ENCODE measurements around the gene TMBIM6. TPM values are rescaled to one million over a fixed set of nuclear protein-coding genes. Genes with fewer than 3 reads are reported as not detected.

The TMBIM6 gene
- total RNA-seq (100 to 1,000 TPM; 380 to 412 TPM), polyA plus RNA-seq (1,000 to 10,000 TPM in 1 of 3 donors, 100 to 1,000 TPM in 2; 817 to 1,126 (median 845) TPM), total RNA-seq (359 to 1,116 (median 663) reads per million in 6 experiments)

GRCh38 chr12:49740930-49741881 lies at the start of gene TMBIM6:
TMBIM6 (plus strand) TSS chr12:49741557; CDS start chr12:49752494, 10,937 bp downstream.
- Mint-ChIP-seq H3K27me3 (peaks cover 0 to 3% (median 0%) of the 10 kb centered on the region in 5 donors), H3K9me3 (peaks cover 0 to 3% (median 0%) of the 10 kb centered on the region in 9 donors)
- POLR2A ChIA-PET, result interaction anchor here (0.5 to 2.2 kb wide), 34 partner anchors 9 to 611 kb away, joined by 3 to 47 read pairs (median 6); partner anchors contain the start of genes BCDIN3D, CERS5, FMNL3 and NCKAP5L

GRCh38 chr12:49692851-49693250 lies 48.5 kb upstream of the TMBIM6 start:
- H3K9me3 Mint-ChIP-seq, result no peaks in the 10 kb centered on the region
- POLR2A ChIA-PET, result interaction anchor here (0.7 to 1.6 kb wide), 4 partner anchors 9 to 39 kb away, joined by 3 to 4 read pairs (median 3); no protein-coding TSS in a partner anchor

More at GRCh38 chr12:49740930-49741881, at the start of gene TMBIM6:
- Mint-ChIP-seq H3K27ac (peak within 1 kb of the TSS; percentile 97 to 100 (median 98)), H3K36me3 (peaks cover 0 to 21% (median 0%) of the 10 kb centered on the region in 3 donors), H3K4me3 (peak within 1 kb of the TSS; percentile 87 to 99 (median 97)), H3K4me1 (peaks cover 19 to 49% (median 42%) of the 10 kb centered on the region in 4 donors)
- peak; percentile 90 to 100 (median 98) for DNase-seq
- ATAC-seq, result peak; percentile 88 to 92

GRCh38 chr12:49693931-49694444 lies 47.4 kb upstream of the TMBIM6 start:
- POLR2A ChIA-PET, result interaction anchor here (0.7 to 1.6 kb wide), 3 partner anchors 9 to 18 kb away, joined by 3 to 6 read pairs (median 3); no protein-coding TSS in a partner anchor
- Mint-ChIP-seq H3K4me3 (no peak overlapping the region), H3K27ac (no peak overlapping the region), H3K36me3 (peaks cover 0 to 2% (median 0%) of the 10 kb centered on the region in 3 donors), H3K9me3 (no peaks in the 10 kb centered on the region), H3K27me3 (no peaks in the 10 kb centered on the region), H3K4me1 (peaks cover 22 to 61% (median 52%) of the 10 kb centered on the region in 4 donors)
- no peak for DNase-seq
- ATAC-seq, result no peak

More at GRCh38 chr12:49692851-49693250, 48.5 kb upstream of the TMBIM6 start:
- ATAC-seq (no peak), DNase-seq (no peak)
- H3K4me3 Mint-ChIP-seq, result no peak overlapping the region
- peaks cover 0 to 2% (median 0%) of the 10 kb centered on the region in 3 donors for H3K36me3 Mint-ChIP-seq
- H3K27ac Mint-ChIP-seq, result peak overlapping the region in 1 of 10 donors; percentile 20
- no peaks in the 10 kb centered on the region for H3K27me3 Mint-ChIP-seq
- H3K4me1 Mint-ChIP-seq, result peaks cover 21 to 58% (median 48%) of the 10 kb centered on the region in 4 donors

- peak overlapping the region in 4 of 10 donors; percentile 20 to 72 (median 42) for H3K27ac Mint-ChIP-seq
- no peak for ATAC-seq
- no peak for DNase-seq
- H3K4me3 Mint-ChIP-seq, result no peak overlapping the region
- peaks cover 17 to 59% (median 47%) of the 10 kb centered on the region in 4 donors for H3K4me1 Mint-ChIP-seq
- H3K36me3 Mint-ChIP-seq, result peaks cover 0 to 2% (median 0%) of the 10 kb centered on the region in 3 donors
- no peaks in the 10 kb centered on the region for H3K9me3 Mint-ChIP-seq
- no peaks in the 10 kb centered on the region for H3K27me3 Mint-ChIP-seq
- POLR2A ChIA-PET, result interaction anchor here (0.6 to 1.5 kb wide), 3 partner anchors 11 to 462 kb away, joined by 4 to 6 read pairs (median 4); no protein-coding TSS in a partner anchor
Observed at GRCh38 chr12:49696723-49697122, 44.6 kb upstream of the TMBIM6 start.

GRCh38 chr12:49697808-49698207 lies 43.5 kb upstream of the TMBIM6 start:
- H3K4me1 Mint-ChIP-seq, result peaks cover 18 to 66% (median 49%) of the 10 kb centered on the region in 4 donors
- H3K27ac Mint-ChIP-seq, result peak overlapping the region in 4 of 10 donors; percentile 62 to 84 (median 80)
- no peaks in the 10 kb centered on the region for H3K9me3 Mint-ChIP-seq
- DNase-seq, result no peak
- POLR2A ChIA-PET, result interaction anchor here (0.7 to 2.0 kb wide), 3 partner anchors 23 to 32 kb away, joined by 3 to 7 read pairs (median 6); no protein-coding TSS in a partner anchor
- no peak for ATAC-seq
- peak overlapping the region in 6 of 10 donors; percentile 3 to 88 (median 47) for H3K4me3 Mint-ChIP-seq
- H3K36me3 Mint-ChIP-seq, result peaks cover 0 to 2% (median 0%) of the 10 kb centered on the region in 3 donors
- no peaks in the 10 kb centered on the region for H3K27me3 Mint-ChIP-seq

GRCh38 chr12:49698619-49699545 lies 42.5 kb upstream of the TMBIM6 start:
- Mint-ChIP-seq H3K27me3 (no peaks in the 10 kb centered on the region), H3K36me3 (peaks cover 0 to 2% (median 0%) of the 10 kb centered on the region in 3 donors), H3K9me3 (no peaks in the 10 kb centered on the region), H3K4me3 (peak overlapping the region; percentile 71 to 92 (median 84)), H3K27ac (peak overlapping the region in 9 of 10 donors; percentile 35 to 90 (median 82)), H3K4me1 (peaks cover 21 to 75% (median 57%) of the 10 kb centered on the region in 4 donors)
- ATAC-seq (peak; percentile 70 to 71), DNase-seq (peak in 6 of 10 donors; percentile 7 to 28 (median 21))
- POLR2A ChIA-PET, result interaction anchor here (0.6 to 2.0 kb wide), 3 partner anchors 8 to 433 kb away, joined by 6 to 7 read pairs (median 6); partner anchors contain the start of gene FMNL3

- Mint-ChIP-seq H3K27me3 (no peaks in the 10 kb centered on the region), H3K4me3 (peak overlapping the region in 1 of 10 donors; percentile 51), H3K9me3 (no peaks in the 10 kb centered on the region), H3K4me1 (peaks cover 38 to 86% (median 74%) of the 10 kb centered on the region in 4 donors), H3K27ac (peak overlapping the region in 1 of 10 donors; percentile 40), H3K36me3 (no peaks in the 10 kb centered on the region)
- DNase-seq (no peak), ATAC-seq (no peak)
- POLR2A ChIA-PET, result interaction anchor here (1.0 to 9.5 kb wide), 4 partner anchors 13 to 59 kb away, joined by 4 to 93 read pairs (median 63); no protein-coding TSS in a partner anchor
Observed at GRCh38 chr12:49702009-49702408, 39.3 kb upstream of the TMBIM6 start.

GRCh38 chr12:49702676-49703215 lies 38.6 kb upstream of the TMBIM6 start:
- Mint-ChIP-seq H3K36me3 (no peaks in the 10 kb centered on the region), H3K27ac (peak overlapping the region in 3 of 10 donors; percentile 58 to 80 (median 70)), H3K4me1 (peaks cover 40 to 81% (median 75%) of the 10 kb centered on the region in 4 donors), H3K4me3 (peak overlapping the region in 3 of 10 donors; percentile 0 to 90 (median 42)), H3K27me3 (no peaks in the 10 kb centered on the region), H3K9me3 (no peaks in the 10 kb centered on the region)
- DNase-seq (no peak), ATAC-seq (no peak)
- POLR2A ChIA-PET, result interaction anchor here (0.6 to 9.5 kb wide), 8 partner anchors 10 to 1347 kb away, joined by 3 to 93 read pairs (median 8); partner anchors contain the start of gene TMBIM6

- Mint-ChIP-seq H3K27me3 (no peaks in the 10 kb centered on the region), H3K27ac (peak overlapping the region in 8 of 10 donors; percentile 5 to 84 (median 64)), H3K9me3 (no peaks in the 10 kb centered on the region), H3K4me3 (peak overlapping the region in 9 of 10 donors; percentile 42 to 90 (median 62)), H3K4me1 (peaks cover 36 to 74% (median 68%) of the 10 kb centered on the region in 4 donors), H3K36me3 (no peaks in the 10 kb centered on the region)
- DNase-seq, result peak in 6 of 10 donors; percentile 13 to 47 (median 32)
- ATAC-seq, result peak; percentile 6 to 13
- POLR2A ChIA-PET, result interaction anchor here (0.8 to 9.5 kb wide), 12 partner anchors 11 to 81 kb away, joined by 3 to 93 read pairs (median 6); partner anchors contain the start of genes PRPF40B and TMBIM6
Observed at GRCh38 chr12:49703647-49704137, 37.7 kb upstream of the TMBIM6 start.

GRCh38 chr12:49705479-49706134 lies 35.8 kb upstream of the TMBIM6 start:
- Mint-ChIP-seq H3K27me3 (no peaks in the 10 kb centered on the region), H3K4me3 (peak overlapping the region; percentile 86 to 96 (median 90)), H3K36me3 (no peaks in the 10 kb centered on the region), H3K4me1 (peaks cover 30 to 58% (median 52%) of the 10 kb centered on the region in 4 donors), H3K9me3 (no peaks in the 10 kb centered on the region), H3K27ac (peak overlapping the region in 9 of 10 donors; percentile 55 to 96 (median 89))
- DNase-seq, result peak in 1 of 10 donors; percentile 10
- ATAC-seq, result no peak
- POLR2A ChIA-PET, result interaction anchor here (1.2 to 9.5 kb wide), 9 partner anchors 18 to 83 kb away, joined by 3 to 93 read pairs (median 9); partner anchors contain the start of genes PRPF40B and TMBIM6
